ENCODE results near the gene KRTAP10-10.
"Not testable (repeated sequence)": the region's sequence is repeated elsewhere in the genome, so short reads cannot be mapped to it uniquely, and the experiment has no call there.

KRTAP10-10 gene, protein sequence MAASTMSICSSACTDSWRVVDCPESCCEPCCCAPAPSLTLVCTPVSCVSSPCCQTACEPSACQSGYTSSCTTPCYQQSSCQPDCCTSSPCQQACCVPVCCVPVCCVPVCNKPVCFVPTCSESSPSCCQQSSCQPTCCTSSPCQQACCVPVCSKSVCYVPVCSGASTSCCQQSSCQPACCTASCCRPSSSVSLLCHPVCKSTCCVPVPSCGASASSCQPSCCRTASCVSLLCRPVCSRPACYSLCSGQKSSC

DNA sequence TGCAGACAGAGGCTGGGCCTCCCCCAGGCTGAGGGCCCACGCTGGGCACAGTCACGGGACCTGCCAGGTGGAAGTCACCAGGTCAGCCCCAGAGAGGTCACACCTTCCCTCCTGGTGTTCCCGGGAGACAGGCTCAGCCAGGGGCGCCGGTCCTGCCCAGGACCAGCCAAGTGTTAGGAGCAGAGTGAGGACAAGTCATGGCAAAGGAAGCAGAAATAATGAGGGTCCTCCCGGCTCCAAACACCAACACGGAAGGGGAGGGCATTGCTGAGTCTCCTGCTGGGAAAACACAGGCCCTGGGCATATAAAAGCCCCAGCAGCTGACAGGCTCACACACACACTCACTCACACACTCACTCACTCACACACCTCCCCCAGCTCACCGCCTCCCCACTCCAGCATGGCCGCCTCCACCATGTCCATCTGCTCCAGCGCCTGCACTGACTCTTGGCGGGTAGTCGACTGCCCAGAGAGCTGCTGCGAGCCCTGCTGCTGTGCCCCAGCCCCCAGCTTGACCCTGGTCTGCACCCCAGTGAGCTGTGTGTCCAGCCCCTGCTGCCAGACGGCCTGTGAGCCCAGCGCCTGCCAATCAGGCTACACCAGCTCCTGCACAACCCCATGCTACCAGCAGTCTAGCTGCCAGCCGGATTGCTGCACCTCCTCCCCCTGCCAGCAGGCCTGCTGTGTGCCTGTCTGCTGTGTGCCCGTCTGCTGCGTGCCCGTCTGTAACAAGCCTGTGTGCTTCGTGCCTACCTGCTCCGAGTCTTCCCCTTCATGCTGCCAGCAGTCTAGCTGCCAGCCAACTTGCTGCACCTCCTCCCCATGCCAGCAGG lies at the start of gene KRTAP10-10:
Gene KRTAP10-10, plus strand, starts transcription at position 339 of the 833 bp plus-strand sequence. Its CDS starts 62 bp downstream, at position 401.
- DNase-seq, result no peak

DNA sequence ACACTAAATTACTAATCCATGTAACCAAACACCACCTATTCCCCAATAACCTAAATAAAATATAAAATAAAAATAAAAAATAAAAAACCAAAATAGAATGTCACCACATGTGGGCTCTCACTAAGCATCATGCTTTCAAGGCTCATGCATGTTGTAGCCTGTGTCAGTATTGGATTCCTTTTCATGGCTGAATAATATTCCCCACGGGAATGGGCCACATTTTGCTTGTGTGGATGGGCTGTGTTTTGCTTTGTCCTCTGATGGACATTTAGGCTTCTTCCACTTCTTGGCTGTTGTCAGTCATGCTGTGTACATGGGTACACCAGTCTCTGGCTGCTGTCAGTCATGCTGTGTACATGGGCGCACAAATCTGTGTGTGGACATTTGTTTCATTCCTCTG lies 48.1 kb upstream of the KRTAP10-10 start:
- DNase-seq, result no peak

DNA sequence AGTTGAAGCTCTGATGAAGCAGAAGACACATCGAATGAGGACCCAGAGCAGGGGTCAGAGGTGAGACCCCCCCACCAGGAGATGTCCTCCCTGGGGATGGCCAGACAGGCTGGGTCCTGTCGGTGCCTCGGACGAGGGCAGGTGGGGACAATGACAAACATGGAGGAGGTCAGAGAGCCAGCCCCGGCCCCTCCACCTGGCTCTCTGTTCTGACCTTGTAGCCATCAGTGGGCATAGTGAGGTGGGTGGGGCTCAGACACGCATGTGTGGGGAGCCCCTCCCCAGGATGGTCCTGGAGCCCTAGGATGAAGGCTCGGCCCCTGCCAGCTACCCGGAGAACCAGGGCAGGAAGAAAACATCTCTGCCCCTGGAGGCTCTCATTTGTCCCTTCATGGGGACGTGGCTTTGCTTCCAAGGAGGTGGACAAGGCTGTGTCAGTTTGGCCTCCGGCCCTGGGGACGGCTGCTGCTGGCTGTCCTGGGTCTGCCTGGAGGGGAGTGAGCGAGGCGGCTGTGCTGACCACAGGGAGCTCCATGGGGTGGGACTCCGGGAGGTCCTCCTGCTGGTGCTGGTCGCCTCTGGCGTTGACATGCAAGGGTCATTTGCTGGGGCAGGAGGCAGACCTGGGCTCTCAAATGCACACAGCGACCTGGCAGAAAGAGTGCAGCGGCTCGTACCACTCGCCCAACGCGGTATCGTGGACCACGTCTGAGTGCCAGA lies 47.4 kb upstream of the KRTAP10-10 start:
- no peak for DNase-seq

DNA sequence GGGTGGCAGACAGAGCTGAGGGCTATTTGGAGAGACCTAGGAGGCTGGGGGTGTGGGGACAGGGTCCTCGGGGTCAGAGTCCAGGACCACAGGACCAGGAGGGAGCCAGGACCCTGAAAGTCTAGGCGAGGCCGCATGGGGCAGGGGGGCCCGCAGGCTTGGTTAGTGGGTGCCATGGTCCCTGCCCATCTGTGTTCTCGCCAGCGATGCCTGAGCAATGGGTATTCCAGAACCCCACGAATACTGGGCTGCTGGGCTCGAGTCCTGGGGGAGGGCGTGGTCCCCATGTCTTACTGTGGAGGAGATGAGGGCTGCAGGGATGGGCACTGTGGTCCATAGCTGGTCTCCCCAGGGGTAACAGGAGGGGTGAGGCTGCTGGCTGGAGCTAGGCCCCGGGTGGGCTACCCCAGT lies 46.8 kb upstream of the KRTAP10-10 start:
- DNase-seq, result no peak

DNA sequence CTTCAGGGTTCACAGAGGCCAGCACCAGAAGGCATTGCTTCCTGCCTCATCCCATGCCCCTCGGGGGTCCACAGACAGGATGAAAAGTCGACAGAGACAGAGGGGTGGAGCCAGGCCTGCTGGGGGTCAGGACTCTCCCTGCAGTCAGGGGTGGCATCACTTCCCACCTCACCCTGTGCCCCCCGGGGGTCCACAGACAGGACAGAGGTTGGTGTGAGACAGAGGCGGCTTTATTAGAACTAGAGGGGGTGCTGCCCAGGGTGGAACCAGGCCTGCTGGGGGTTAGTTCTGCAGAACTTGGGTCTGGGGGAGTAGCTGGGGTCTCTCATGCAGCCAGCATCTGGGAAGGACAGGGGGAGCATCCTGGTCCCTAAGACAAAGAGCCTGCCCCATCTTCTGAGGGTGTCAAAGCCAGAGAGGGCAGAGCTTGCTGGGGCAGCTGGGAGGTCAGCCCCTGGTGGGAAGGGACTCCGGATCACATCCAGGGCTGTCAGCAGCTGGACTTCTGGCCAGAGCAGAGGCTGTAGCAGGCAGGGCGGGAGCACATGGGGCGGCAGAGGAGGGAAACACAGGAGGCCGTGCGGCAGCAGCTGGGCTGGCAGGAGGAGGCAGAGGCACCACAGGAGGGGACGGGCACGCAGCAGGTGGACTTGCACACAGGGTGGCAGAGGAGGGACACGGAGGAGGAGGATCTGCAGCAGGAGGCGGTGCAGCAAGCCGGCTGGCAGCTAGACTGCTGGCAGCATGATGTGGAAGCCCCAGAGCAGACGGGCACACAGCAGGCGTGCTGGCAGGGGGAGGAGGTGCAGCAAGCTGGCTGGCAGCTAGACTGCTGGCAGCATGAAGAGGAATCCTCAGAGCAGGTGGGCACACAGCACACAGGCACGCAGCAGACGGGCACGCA lies 46.0 kb upstream of the KRTAP10-10 start:
- DNase-seq, result not testable (repeated sequence)

DNA sequence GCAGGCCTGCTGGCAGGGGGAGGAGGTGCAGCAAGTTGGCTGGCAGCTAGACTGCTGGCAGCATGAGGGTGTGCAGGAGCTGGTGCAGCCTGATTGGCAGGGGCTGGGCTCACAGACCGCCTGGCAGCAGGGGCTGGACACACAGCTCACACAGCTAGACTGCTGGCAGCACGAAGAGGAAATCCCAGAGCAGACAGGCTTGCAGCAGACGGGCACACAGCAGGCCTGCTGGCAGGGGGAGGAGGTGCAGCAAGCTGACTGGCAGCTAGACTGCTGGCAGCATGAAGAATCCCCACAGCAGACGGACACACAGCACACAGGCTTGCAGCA lies 45.4 kb upstream of the KRTAP10-10 start:
- not testable (repeated sequence) for DNase-seq

DNA sequence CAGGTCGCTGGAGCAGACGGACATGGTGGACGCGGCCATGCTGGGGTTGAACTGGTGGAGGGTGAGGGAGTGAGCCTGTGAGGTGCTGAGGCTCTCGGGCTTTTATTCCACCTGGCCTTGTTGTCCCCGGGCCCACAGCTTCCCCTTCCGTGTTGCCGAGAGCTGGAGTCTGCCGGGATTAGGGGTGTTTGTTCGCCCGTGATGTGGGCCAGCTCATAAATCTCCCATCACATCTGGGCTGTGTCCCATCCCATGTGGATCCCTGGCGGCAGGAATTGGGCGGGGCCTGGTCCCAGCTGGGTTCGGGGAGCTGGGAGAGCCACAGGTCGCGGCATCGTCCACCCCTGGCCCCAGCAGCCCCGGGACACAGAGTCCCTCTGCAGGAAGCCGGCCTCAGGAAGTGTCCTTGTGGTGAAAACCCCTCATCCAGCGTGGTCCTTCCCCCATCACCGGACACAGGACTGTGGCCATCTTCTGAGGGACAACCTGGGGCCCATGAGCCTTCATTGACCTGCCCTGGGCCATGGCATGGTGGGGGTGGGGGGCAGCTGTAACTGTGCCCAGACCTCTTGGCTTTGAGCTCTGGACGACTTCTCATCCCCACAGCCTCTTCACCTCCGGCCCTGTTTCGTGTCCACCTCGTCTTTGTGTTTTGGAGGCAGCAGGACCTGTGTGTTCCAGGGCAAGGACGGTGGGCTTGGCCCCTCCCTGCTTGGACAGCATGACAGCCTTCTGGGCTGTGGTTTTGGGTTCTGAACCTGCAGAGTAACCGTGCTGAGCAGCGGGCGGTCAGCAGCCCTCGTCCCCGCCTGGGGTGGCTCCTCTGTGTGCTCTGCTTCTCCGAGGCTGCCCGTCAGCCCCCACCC lies 44.5 kb upstream of the KRTAP10-10 start, which contains the start of gene KRTAP10-6:
Gene KRTAP10-6, minus strand, starts transcription at position 60 of the 866 bp plus-strand sequence. Its CDS starts 21 bp downstream, at position 39.
- DNase-seq, result no peak

DNA sequence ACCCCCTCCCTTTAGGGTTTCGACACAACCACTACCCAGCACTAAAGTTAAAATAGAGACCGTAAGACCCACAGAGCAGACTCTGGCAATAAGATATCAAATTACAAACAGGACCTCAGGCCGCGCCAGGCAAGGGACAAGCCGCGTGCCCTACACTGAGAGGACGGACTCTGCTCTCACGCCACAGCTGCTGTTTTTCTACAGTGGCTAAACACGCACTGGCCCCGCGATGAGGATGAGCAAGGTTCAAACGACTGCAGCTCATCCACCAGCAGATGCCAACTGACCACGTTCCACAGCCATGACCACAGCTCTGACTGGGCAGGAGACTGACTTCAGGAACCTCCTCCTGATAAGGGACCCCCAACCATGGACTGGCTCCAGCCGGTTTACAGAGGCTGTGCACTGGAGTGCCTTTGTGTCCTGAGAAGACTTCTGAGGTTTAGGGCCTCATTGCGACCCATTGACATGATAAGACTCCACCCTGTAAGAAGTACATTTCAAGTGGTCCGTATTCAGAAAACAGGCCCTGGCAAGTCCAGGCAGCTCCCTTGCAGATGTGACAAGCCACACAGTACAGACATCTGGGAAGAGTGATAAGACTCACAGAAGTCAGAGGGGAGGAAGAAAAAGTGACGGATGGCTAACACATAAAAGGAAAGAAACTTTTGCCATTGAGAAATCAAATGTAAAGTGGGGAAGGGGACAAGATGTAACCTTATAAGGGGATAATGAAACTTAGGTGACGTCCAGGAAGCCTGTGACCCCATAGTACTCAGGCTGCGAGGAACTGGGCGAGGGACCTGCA lies 43.4 kb upstream of the KRTAP10-10 start:
- DNase-seq, result no peak

DNA sequence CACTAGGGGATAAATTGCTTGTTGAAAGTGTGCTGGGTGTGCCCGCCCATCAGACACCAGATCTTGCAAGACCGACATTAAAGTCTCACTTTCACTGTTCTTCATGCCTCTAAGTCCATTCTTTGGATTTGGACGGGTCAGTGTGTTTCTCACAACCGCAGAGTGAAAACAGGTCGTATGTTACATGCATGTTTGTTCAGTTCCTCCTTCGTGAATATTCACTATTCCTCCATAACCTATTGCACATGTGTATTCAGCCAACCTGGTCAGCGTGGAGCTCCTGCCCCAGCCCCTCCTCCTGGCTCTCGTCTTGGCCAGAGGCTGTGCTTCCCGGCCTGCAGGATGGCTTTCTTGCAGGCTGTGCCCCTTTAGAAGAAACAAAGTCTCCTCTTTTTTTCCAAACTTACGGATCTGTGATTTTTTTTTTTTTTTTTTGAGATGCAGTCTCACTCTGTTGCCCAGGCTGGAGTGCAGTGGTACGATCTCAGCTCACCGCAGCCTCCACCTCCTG lies 42.7 kb upstream of the KRTAP10-10 start:
- DNase-seq, result no peak

DNA sequence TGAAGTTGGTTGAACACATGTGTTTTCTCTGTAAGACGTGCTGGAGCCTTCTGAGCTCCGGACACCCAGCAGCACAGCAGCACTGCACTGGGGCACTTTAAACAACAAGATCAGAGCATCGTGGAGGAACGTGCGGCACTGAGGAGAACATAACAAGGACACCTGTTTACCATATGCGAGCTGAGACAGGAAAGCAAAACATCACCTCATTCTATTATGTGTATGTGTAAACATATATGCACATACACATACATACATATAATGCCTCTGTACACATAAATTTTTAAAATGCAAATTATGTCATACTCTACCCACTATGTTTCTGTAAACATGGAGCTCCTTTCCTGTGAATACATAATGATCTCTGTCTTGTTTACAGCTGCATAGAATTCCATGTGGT lies 41.6 kb upstream of the KRTAP10-10 start:
- DNase-seq, result no peak

DNA sequence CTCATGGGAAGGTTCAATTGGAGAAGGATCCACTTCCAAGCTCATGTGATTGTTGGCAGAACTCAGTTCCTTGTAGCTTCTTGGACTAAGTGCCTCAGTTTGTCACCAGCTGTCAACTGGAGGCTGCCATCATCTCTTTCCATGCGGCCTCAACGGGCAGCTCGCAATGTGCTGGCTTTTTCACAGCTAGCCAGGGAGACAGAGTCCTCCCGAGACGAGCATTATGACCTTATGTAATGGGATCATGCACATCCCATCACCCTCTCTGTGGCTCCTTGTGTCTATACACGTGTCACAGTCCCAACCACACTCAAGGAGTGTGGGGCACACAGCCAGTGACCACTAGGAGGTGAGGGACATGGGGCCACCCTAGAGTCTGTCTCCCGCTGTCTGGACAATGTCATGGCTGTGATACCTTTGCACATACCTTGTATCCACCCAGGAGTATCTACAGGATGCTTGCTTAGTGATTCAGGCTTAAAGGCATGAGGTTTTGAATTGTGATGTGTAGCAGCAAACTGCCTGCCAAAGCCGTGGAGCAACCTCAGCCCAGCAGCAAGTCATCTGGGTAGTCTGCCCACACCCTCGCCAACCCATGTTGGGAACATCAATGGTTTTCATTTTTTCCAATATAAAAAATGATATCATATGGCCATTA lies 41.0 kb upstream of the KRTAP10-10 start:
- DNase-seq, result no peak

DNA sequence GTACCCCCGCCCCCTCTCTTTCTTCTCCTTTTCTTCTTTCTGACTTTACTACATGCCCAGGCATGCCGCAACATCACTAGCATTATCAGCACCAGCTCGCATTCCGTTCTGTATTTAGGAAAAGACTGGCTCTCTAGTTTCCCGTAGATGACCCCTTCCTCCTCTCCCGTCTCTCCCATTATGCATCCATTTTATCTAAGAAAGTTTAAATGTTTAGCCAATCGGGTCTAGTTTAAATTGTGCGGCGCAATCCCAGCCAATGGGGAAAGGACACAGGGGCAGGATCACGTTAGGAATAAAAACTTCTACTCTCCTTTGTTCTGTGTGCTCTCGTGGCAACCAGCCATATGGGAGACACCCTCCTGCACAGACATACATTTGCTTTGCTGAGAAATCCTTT lies 39.1 kb upstream of the KRTAP10-10 start:
- no peak for DNase-seq

DNA sequence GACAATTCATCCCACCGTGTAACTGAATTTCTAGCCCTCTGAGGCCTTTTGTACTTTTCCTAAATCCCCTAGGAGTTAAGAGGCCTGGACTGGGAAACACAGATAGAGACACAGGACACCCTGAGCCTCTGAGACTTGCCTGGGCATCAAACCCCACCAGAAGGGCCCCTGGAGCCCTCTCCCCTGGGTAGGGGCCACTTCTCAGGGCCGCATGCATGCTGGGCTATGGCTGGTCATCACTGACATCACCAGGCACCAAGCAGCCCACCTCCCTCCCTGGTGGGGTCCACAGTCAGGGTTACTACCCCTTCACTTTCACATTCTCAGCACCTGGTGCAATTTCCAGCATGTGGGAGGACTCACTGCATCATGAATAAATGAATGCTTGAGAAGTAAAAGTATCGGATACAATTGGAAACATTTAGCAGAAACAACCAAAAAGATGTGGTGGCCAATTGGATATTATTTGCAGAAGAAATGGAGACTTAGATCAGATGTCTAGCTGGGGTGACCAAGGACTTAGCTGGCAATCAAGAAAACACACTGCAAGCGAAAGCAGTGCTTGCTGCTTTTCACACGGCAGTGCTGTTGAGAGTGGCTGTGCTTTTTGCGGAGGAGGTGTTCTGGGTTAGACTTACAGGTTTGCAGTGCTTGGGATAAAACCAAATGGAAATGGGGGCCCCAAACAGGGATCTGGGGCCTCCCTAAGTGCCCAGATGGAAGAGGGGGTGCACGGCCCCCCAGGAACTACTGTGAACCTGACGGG lies 37.7 kb upstream of the KRTAP10-10 start:
- no peak for DNase-seq

DNA sequence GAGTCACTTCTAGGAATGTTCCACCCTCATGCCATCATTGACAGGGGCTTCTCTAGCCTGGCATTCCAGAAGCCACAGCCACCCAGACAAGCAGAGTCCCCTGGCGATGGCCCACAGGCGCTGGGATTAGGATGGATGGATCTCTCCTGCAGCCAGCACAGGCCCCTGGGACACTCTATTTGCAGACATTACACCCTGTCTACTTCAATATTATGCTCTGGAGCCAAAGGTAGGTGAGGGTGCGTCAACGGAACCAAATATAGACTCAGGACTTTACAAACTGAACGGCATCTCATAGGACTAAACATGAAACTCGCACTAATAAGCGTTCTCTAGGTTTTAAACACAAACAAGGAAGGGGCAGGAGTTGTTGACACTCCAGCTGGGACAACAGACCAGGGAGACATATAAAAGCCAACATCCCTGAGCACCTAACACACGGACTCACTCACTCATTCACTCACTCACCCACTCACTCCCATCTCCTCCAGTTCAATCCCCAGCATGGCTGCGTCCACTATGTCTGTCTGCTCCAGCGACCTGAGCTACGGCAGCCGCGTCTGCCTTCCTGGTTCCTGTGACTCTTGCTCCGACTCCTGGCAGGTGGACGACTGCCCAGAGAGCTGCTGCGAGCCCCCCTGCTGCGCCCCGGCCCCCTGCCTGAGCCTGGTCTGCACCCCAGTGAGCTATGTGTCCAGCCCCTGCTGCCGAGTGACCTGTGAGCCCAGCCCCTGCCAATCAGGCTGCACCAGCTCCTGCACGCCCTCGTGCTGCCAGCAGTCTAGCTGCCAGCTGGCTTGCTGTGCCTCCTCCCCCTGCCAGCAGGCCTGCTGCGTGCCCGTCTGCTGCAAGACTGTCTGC lies 36.8 kb upstream of the KRTAP10-10 start, which contains the start of gene KRTAP10-7:
Gene KRTAP10-7, plus strand, starts transcription at position 480 of the 861 bp plus-strand sequence. Its CDS starts 25 bp downstream, at position 505.
- DNase-seq, result not testable (repeated sequence)

DNA sequence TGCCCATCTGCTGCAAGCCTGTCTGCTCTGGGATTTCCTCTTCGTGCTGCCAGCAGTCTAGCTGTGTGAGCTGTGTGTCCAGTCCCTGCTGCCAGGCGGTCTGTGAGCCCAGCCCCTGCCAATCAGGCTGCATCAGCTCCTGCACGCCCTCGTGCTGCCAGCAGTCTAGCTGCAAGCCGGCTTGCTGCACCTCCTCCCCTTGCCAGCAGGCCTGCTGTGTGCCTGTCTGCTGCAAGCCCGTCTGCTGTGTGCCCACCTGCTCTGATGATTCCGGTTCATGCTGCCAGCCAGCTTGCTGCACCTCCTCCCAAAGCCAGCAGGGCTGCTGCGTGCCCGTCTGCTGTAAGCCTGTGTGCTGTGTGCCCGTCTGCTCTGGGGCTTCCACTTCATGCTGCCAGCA lies 36.1 kb upstream of the KRTAP10-10 start:
- not testable (repeated sequence) for DNase-seq

DNA sequence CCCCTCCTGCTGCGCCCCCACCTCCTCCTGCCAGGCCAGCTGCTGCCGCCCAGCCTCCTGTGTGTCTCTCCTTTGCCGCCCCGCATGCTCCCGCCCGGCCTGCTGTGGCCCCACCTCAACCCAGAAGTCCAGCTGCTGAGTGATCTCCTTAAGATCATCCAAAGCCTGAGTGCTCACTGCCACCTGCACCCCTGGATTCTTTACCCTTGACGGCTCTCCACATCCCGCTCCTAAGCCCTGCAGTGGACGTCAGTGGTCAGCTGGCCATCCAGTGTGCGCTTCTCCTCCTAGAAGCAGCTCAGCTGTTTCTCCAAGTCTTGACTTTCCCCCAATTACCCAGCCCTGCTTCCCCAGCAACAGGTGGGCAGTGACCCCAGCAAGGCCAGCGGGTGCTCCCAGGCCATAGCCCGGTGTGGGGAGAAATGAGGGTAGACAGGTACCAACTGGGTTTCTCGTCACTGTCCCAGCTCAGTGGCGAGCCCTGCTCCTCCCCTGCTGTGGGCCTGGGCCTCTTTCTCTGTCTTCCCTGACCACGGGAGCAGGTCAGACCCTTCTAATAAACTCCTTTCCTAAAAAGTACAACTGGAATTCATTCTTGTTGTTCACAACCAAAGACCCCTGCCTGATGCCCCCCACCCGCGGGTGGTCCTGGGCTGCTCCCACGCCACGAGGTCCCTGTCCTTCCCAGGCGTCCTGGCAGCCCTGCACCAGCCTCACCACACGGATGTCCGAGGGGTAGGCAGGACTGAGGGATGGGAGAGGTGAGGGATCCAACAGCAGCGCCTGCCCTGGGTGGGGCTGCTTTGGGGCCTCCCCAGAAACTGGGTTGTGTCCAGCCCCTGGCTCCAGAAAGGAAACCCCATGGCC lies 35.3 kb upstream of the KRTAP10-10 start:
- DNase-seq, result no peak

DNA sequence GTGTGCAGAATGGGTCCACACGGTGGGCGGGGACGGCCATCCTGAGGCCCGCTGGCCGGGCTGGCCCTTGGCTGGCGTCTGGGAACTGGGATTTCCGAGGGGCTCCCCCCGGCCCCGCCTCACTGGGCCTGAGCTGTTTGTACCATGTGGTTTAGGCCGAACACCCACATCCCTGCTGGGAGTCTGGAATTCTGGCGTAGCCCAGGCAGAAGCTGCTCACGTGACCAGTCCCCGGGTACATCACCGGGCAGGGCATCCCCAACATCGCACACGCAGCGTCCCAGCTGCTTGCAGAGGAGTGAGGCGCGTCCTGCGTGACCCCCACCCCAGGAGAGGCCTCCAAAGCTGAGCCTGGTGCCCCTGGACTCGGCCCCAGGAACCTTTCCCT lies 34.7 kb upstream of the KRTAP10-10 start:
- DNase-seq, result no peak
